Uterus (tissue), 2 donors: ENCODE results near the gene PEDS1.
"Not testable (repeated sequence)": the region's sequence is repeated elsewhere in the genome, so short reads cannot be mapped to it uniquely, and the experiment has no call there.

Experiments
- POLR2A ChIP-seq, 2 donors: fragments of 450-650 bp; IDR thresholded peaks; one replicate each; pipeline ENCODE4 v1.6.1; 2016; ENCODE audit warnings: antibody characterized with exemption in 2 of 2, mild to moderate bottlenecking in 1 of 2, moderate library complexity in 1 of 2
- TF ChIP-seq, protein P1 (sequence below), 4 experiments: fragments of 200-600 bp in 2 of 4; fragments of 450-650 bp in 2 of 4; sonication (generic) in 2 of 4; IDR thresholded peaks; one replicate each; pipeline ENCODE4 v1.5.1; 2016 to 2019; ENCODE audit warnings: antibody characterized with exemption in 4 of 4, mild to moderate bottlenecking in 2 of 4, moderate library complexity in 1 of 4

- not testable (repeated sequence) for TF ChIP-seq POLR2A (IDR thresholded peaks at IDR 0.05)
- TF ChIP-seq, protein P1, sequence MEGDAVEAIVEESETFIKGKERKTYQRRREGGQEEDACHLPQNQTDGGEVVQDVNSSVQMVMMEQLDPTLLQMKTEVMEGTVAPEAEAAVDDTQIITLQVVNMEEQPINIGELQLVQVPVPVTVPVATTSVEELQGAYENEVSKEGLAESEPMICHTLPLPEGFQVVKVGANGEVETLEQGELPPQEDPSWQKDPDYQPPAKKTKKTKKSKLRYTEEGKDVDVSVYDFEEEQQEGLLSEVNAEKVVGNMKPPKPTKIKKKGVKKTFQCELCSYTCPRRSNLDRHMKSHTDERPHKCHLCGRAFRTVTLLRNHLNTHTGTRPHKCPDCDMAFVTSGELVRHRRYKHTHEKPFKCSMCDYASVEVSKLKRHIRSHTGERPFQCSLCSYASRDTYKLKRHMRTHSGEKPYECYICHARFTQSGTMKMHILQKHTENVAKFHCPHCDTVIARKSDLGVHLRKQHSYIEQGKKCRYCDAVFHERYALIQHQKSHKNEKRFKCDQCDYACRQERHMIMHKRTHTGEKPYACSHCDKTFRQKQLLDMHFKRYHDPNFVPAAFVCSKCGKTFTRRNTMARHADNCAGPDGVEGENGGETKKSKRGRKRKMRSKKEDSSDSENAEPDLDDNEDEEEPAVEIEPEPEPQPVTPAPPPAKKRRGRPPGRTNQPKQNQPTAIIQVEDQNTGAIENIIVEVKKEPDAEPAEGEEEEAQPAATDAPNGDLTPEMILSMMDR (IDR thresholded peaks at IDR 0.05), result not testable (repeated sequence)
Observed at GRCh38 chr20:50135157-50135556, 18.4 kb downstream of the PEDS1 start.
